GM18511 (cell line): ENCODE results near the gene DOCK6.
"Not testable (repeated sequence)": the region's sequence is repeated elsewhere in the genome, so short reads cannot be mapped to it uniquely, and the experiment has no call there.

Source experiments
- ATAC-seq: cut with Tn5 transposase; IDR thresholded peaks from one replicate; pipeline ENCODE4 v1.9.1; 2021; ENCODE audit warnings: mild to moderate bottlenecking, moderate library complexity; ENCODE audit not compliant: unreplicated experiment

Gene DOCK6

GRCh38 chr19:11199517-11199916, 62.8 kb downstream of the DOCK6 start:
- ATAC-seq: no peak

GRCh38 chr19:11198769-11199424, 63.4 kb downstream of the DOCK6 start:
- no peak for ATAC-seq

GRCh38 chr19:11198175-11198534, 64.2 kb downstream of the DOCK6 start:
- ATAC-seq: no peak

- peak; percentile 82 for ATAC-seq
These were observed 64.8 kb downstream of the DOCK6 start, which contains the start of gene KANK2 for GRCh38 chr19:11197291-11198174. Gene KANK2, minus strand, starts transcription at chr19:11197545. Its CDS starts 3,034 bp downstream, at chr19:11194511.

- ATAC-seq: no peak
These were observed 65.7 kb downstream of the DOCK6 start for GRCh38 chr19:11196406-11197287.

- no peak for ATAC-seq
These were observed 66.6 kb downstream of the DOCK6 start for GRCh38 chr19:11195681-11196080.

- no peak for ATAC-seq
These were observed 67.4 kb downstream of the DOCK6 start for GRCh38 chr19:11194656-11195558.

- ATAC-seq: no peak
These were observed 68.2 kb downstream of the DOCK6 start for GRCh38 chr19:11194173-11194572.

- no peak for ATAC-seq
These were observed 69.1 kb downstream of the DOCK6 start for GRCh38 chr19:11192957-11193939.

GRCh38 chr19:11191934-11192333, 70.4 kb downstream of the DOCK6 start:
- no peak for ATAC-seq

- ATAC-seq: no peak
These were observed 71.0 kb downstream of the DOCK6 start for GRCh38 chr19:11191273-11191755.

GRCh38 chr19:11190501-11190900, 71.8 kb downstream of the DOCK6 start:
- no peak for ATAC-seq

- ATAC-seq: no peak
These were observed 74.9 kb downstream of the DOCK6 start for GRCh38 chr19:11187441-11187840.

GRCh38 chr19:11182994-11183393, 79.3 kb downstream of the DOCK6 start:
- ATAC-seq: no peak

GRCh38 chr19:11181488-11181887, 80.8 kb downstream of the DOCK6 start:
- ATAC-seq: no peak

- not testable (repeated sequence) for ATAC-seq
These were observed 81.3 kb downstream of the DOCK6 start for GRCh38 chr19:11180975-11181374.

- ATAC-seq: no peak
These were observed 82.0 kb downstream of the DOCK6 start for GRCh38 chr19:11180346-11180745.

- ATAC-seq: no peak
These were observed 82.5 kb downstream of the DOCK6 start for GRCh38 chr19:11179716-11180297.

- ATAC-seq: not testable (repeated sequence)
These were observed 83.2 kb downstream of the DOCK6 start for GRCh38 chr19:11179145-11179465.
